K562 (cell line): ENCODE results near the gene DHX8. TPM values are rescaled to one million over a fixed set of nuclear protein-coding genes. Genes with fewer than 3 reads are reported as not detected.

ENCODE experiments used
- ATF2 ChIP-seq: sonication (generic); formaldehyde crosslinking; IDR thresholded peaks from 2 replicates; pipeline ENCODE4 v1.8.1; 2022; ENCODE audit warnings: missing genetic modification reagents
- ATF7 ChIP-seq: fragments of 450-650 bp; IDR thresholded peaks from 2 replicates; pipeline ENCODE4 v1.7.1; 2014; ENCODE audit warnings: mild to moderate bottlenecking, moderate library complexity
- DIDO1 ChIP-seq: fragments of 450-650 bp; IDR thresholded peaks from 2 replicates; pipeline ENCODE4 v1.6.1; 2016; ENCODE audit warnings: low read depth, missing biosample characterization, missing genetic modification characterization
- ETV1 ChIP-seq: fragments of 450-650 bp; conservative IDR thresholded peaks from 2 replicates; pipeline ENCODE4 v1.6.1; 2016; ENCODE audit warnings: missing genetic modification characterization, control low read depth, low read depth, missing compliant biosample characterization
- HMGXB4 ChIP-seq: sonication (generic); formaldehyde crosslinking; IDR thresholded peaks from 2 replicates; pipeline ENCODE4 v1.8.1; 2023; ENCODE audit warnings: mild to moderate bottlenecking, missing genetic modification reagents
- JUND ChIP-seq, 2 experiments: IDR thresholded peaks; 2 replicates in 1 of 2; 3 replicates in 1 of 2; pipeline ENCODE4 v1.6.1; 2011; ENCODE audit warnings: borderline replicate concordance in 2 of 2, low read depth in 2 of 2, low read length in 2 of 2, improper control_type of control experiment in 1 of 2, missing biosample characterization in 1 of 2, missing genetic modification characterization in 1 of 2, missing genetic modification reagents in 1 of 2
- MGA ChIP-seq: fragments of 450-650 bp; IDR thresholded peaks from 2 replicates; pipeline ENCODE4 v1.6.1; 2016; ENCODE audit warnings: mild to moderate bottlenecking, moderate library complexity
- NBN ChIP-seq: fragments of 450-650 bp; IDR thresholded peaks from 2 replicates; pipeline ENCODE4 v1.6.1; 2016; ENCODE audit warnings: low read depth, mild to moderate bottlenecking
- NCOR1 ChIP-seq: fragments of 450-650 bp; IDR thresholded peaks from 2 replicates; pipeline ENCODE4 v1.6.1; 2016; ENCODE audit warnings: mild to moderate bottlenecking, moderate library complexity
- NFIC ChIP-seq: fragments of 450-650 bp; IDR thresholded peaks from 2 replicates; pipeline ENCODE4 v1.6.1; 2017; ENCODE audit warnings: mild to moderate bottlenecking, inconsistent platforms
- PKNOX1 ChIP-seq: fragments of 450-650 bp; IDR thresholded peaks from 2 replicates; pipeline ENCODE4 v1.6.1; 2016
- RNF2 ChIP-seq: sonication (generic); IDR thresholded peaks from 2 replicates; pipeline ENCODE4 v1.6.1; 2016
- SMAD1 ChIP-seq: fragments of 150-350 bp; IDR thresholded peaks from 2 replicates; pipeline ENCODE4 v1.6.1; 2014; ENCODE audit warnings: low read length, low read depth; ENCODE audit not compliant: partially characterized antibody
- polyA plus RNA-seq, 8 experiments: library from polyadenylated mRNA; depleted of rRNA in 4 of 8; stranded (reverse) in 5 of 8; unstranded in 3 of 8; fragments of >200 nt; fragmentation: Nextera tagmentation in 2 of 8; fragmentation: Illumina TruSeq in 1 of 8; extraction: Ambion mirVana in 2 of 8; extraction: Trizol in 1 of 8; gene quantifications; 2 replicates each; pipeline versions ENCODE4 v1.2.1 to v1.2.3, GENCODE V29; 2011 to 2014; ENCODE audit warnings: inconsistent platforms in 1 of 8, missing spikeins in 1 of 8
- total RNA-seq, 7 experiments: library from RNA; depleted of rRNA in 6 of 7; stranded (reverse); fragments of >200 nt in 6 of 7; fragmentation: Illumina TruSeq in 2 of 7; extraction: Trizol in 2 of 7; gene quantifications; 2 replicates each; pipeline versions ENCODE4 v1.2.1 to v1.2.3, GENCODE V29; 2011 to 2021; ENCODE audit warnings: low replicate concordance in 1 of 7

Gene DHX8
- total and polyA plus RNA-seq, 9 of the 15 experiments (the other 6 are each of a cell fraction or from before 2014, with no cell fraction given), result 16.7 to 42.5 (median 25.6) TPM

GRCh38 chr17:43556292-43556691 is 72.5 kb downstream of the DHX8 start (continued):
- TF ChIP-seq MGA (peak; percentile 47; the same call in 1 of the 2 replicates), DIDO1 (tag) (no peak), NCOR1 (peak; percentile 51; the same call in 1 of the 2 replicates), HMGXB4 (CRISPR knock-in tag) (no peak), NFIC (0 out of 2 replicates have a peak, but pooled peaks have one; percentile 14), NBN (peak; percentile 53; the same call in 1 of the 2 replicates), ATF7 (peak; percentile 76), ETV1 (tag) (no peak), PKNOX1 (peak; percentile 98), ATF2 (no peak), SMAD1 (no peak), JUND (IDR thresholded peaks at IDR 0.05; ENCODE audit: borderline replicate concordance, low read depth, low read length) (peak; percentile 65), JUND (tag; IDR thresholded peaks at IDR 0.05; ENCODE audit: borderline replicate concordance, low read depth, low read length) (peak; percentile 82; the same call in 2 of the 3 replicates), RNF2 (peak; percentile 79)
